CD4-positive, alpha-beta memory T cell (primary cell): ENCODE measurements around the gene KRT77. TPM values are rescaled to one million over a fixed set of nuclear protein-coding genes. Genes with fewer than 3 reads are reported as not detected.
A peak's percentile ranks its signal among the peaks of the same experiment; 100 is the strongest.
"Not testable (repeated sequence)": the region's sequence is repeated elsewhere in the genome, so short reads cannot be mapped to it uniquely, and the experiment has no call there.

Experiments used
- CTCF ChIA-PET: fragments of 350-600 bp; sonication (Branson Sonifier 250); formaldehyde crosslinking; loops from one replicate; lab custom pipeline; 2021; ENCODE audit warnings: inconsistent platforms; ENCODE audit not compliant: partially characterized antibody; lab: Charles Lee
- POLR2A ChIA-PET: fragments of 350-600 bp; sonication (Branson Sonifier 250); formaldehyde crosslinking; loops from one replicate; lab custom pipeline; 2021; ENCODE audit not compliant: partially characterized antibody; lab: Charles Lee
- DNase-seq, 5 donors: peaks; one replicate each; pipeline versions ENCODE4 v3.0.0 to v3.0.0-alpha.2; 2020 to 2022; ENCODE audit warnings: mixed read lengths in 1 of 5
- H3K27ac ChIP-seq: one replicate; pipeline ENCODE4 v1.7.0; 2013; ENCODE audit warnings: low read depth, low read length
- H3K27me3 ChIP-seq: 2 replicates; pipeline ENCODE4 v1.7.0; 2013; ENCODE audit warnings: mild to moderate bottlenecking, low read length, moderate library complexity; ENCODE audit not compliant: insufficient read depth
- H3K36me3 ChIP-seq: 2 replicates; pipeline ENCODE4 v1.7.0; 2013; ENCODE audit warnings: mild to moderate bottlenecking, low read length, moderate library complexity; ENCODE audit not compliant: insufficient read depth
- H3K4me1 ChIP-seq: 2 replicates; pipeline ENCODE4 v1.7.0; 2013; ENCODE audit warnings: mild to moderate bottlenecking, low read length, moderate library complexity; ENCODE audit not compliant: insufficient read depth
- H3K4me3 ChIP-seq, 2 donors: one replicate each; pipeline ENCODE4 v1.7.0; 2013; ENCODE audit warnings: low read length in 2 of 2, mild to moderate bottlenecking in 1 of 2
- H3K9me3 ChIP-seq, 2 donors: one replicate each; pipeline ENCODE4 v1.7.0; 2013; ENCODE audit warnings: low read length in 2 of 2, control low read depth in 1 of 2; ENCODE audit not compliant: control insufficient read depth in 1 of 2
- H3K27ac Mint-ChIP-seq, 7 donors: one replicate each; pipeline ENCODE4 v1.8.0; 2020 to 2021; ENCODE audit warnings: mixed read lengths in 7 of 7, mild to moderate bottlenecking in 6 of 7, inconsistent platforms in 3 of 7, moderate library complexity in 3 of 7
- H3K27me3 Mint-ChIP-seq, 2 donors: one replicate each; pipeline ENCODE4 v1.8.0; 2020 to 2021; ENCODE audit warnings: mixed read lengths in 2 of 2
- H3K36me3 Mint-ChIP-seq, 2 donors: one replicate each; pipeline ENCODE4 v1.8.0; 2020 to 2021; ENCODE audit warnings: mixed read lengths in 2 of 2, inconsistent platforms in 1 of 2, mild to moderate bottlenecking in 1 of 2
- H3K4me1 Mint-ChIP-seq, 4 donors: one replicate each; pipeline ENCODE4 v1.8.0; 2020 to 2021; ENCODE audit warnings: mixed read lengths in 4 of 4, mild to moderate bottlenecking in 1 of 4
- H3K4me3 Mint-ChIP-seq, 8 donors: one replicate each; pipeline ENCODE4 v1.8.0; 2020 to 2021; ENCODE audit warnings: mixed read lengths in 8 of 8, mild to moderate bottlenecking in 7 of 8, moderate library complexity in 6 of 8, inconsistent platforms in 3 of 8
- H3K9me3 Mint-ChIP-seq, 8 donors: one replicate each; pipeline ENCODE4 v1.8.0; 2020 to 2021; ENCODE audit warnings: mixed read lengths in 8 of 8, mild to moderate bottlenecking in 5 of 8, inconsistent platforms in 3 of 8, moderate library complexity in 1 of 8
- intact Hi-C: fragments of 100-400 bp; cut with micrococcal nuclease; formaldehyde crosslinking; loops from one replicate; pipeline ENCODE4 v1.15.1; 2023
- polyA plus RNA-seq, 2 donors: library from polyadenylated mRNA; unstranded; fragments of 300-500 nt; fragmentation: Illumina TruSeq; gene quantifications; one replicate each; pipeline ENCODE4 v1.2.3, GENCODE V29; 2021
- total RNA-seq, 2 experiments: library from RNA; stranded (reverse); gene quantifications; one replicate each; pipeline ENCODE4 v1.2.3, GENCODE V29; 2021

The KRT77 gene
- total and polyA plus RNA-seq, 4 experiments from 2014 or later: not detected

GRCh38 chr12:52714887-52715281 is 11.6 kb upstream of the KRT77 start:
- H3K27ac ChIP-seq: no peak overlapping the region
- H3K4me1 Mint-ChIP-seq: peaks cover 3 to 14% (median 9%) of the 10 kb centered on the region in 4 donors
- intact Hi-C loops: no loop called here
- no peaks in the 10 kb centered on the region for H3K9me3 ChIP-seq
- H3K36me3 Mint-ChIP-seq: no peaks in the 10 kb centered on the region
- peaks cover 0 to 5% (median 0%) of the 10 kb centered on the region in 8 donors for H3K9me3 Mint-ChIP-seq
- H3K27me3 Mint-ChIP-seq: peaks cover 30 to 34% of the 10 kb centered on the region in 2 donors
- peaks cover 26% of the 10 kb centered on the region for H3K27me3 ChIP-seq
- no peaks in the 10 kb centered on the region for H3K36me3 ChIP-seq
- peak overlapping the region in 1 of 7 donors; percentile 51 for H3K27ac Mint-ChIP-seq
- CTCF ChIA-PET: interaction anchor here (0.9 kb wide), 1 partner anchor 129 kb away, joined by 3 read pairs; no protein-coding TSS in a partner anchor
- no peak overlapping the region for H3K4me3 ChIP-seq
- DNase-seq: no peak
- POLR2A ChIA-PET: interaction anchor here (1.6 kb wide), 1 partner anchor 23 kb away, joined by 4 read pairs; no protein-coding TSS in a partner anchor
- H3K4me1 ChIP-seq: peaks cover 7% of the 10 kb centered on the region
- H3K4me3 Mint-ChIP-seq: peak overlapping the region in 7 of 8 donors; percentile 12 to 66 (median 49)

- DNase-seq: no peak
- Histone ChIP-seq H3K9me3 (no peaks in the 10 kb centered on the region), H3K4me1 (peaks cover 7% of the 10 kb centered on the region), H3K36me3 (no peaks in the 10 kb centered on the region), H3K4me3 (no peak overlapping the region), H3K27me3 (peaks cover 26% of the 10 kb centered on the region), H3K27ac (no peak overlapping the region)
- CTCF ChIA-PET: interaction anchor here (1.4 kb wide), 1 partner anchor 17 kb away, joined by 5 read pairs; no protein-coding TSS in a partner anchor
- Mint-ChIP-seq H3K27ac (peak overlapping the region in 2 of 7 donors; percentile 29 to 63), H3K27me3 (peaks cover 30 to 34% of the 10 kb centered on the region in 2 donors), H3K4me3 (peak overlapping the region; percentile 32 to 82 (median 72)), H3K9me3 (peaks cover 0 to 5% (median 0%) of the 10 kb centered on the region in 8 donors), H3K36me3 (no peaks in the 10 kb centered on the region), H3K4me1 (peaks cover 3 to 14% (median 9%) of the 10 kb centered on the region in 4 donors)
- intact Hi-C loops: no loop called here
- POLR2A ChIA-PET: interaction anchor here (1.6 kb wide), 1 partner anchor 23 kb away, joined by 4 read pairs; no protein-coding TSS in a partner anchor
These were observed 10.9 kb upstream of the KRT77 start for GRCh38 chr12:52713960-52714886.

GRCh38 chr12:52712122-52712521 is 8.8 kb upstream of the KRT77 start:
- H3K27me3 Mint-ChIP-seq: peaks cover 31 to 35% of the 10 kb centered on the region in 2 donors
- intact Hi-C loops: not testable (repeated sequence)

GRCh38 chr12:52710730-52711129 is 7.4 kb upstream of the KRT77 start:
- no peaks in the 10 kb centered on the region for H3K36me3 Mint-ChIP-seq
- POLR2A ChIA-PET: no interaction called here

More at GRCh38 chr12:52712122-52712521, 8.8 kb upstream of the KRT77 start:
- H3K4me1 Mint-ChIP-seq: peaks cover 3 to 25% (median 11%) of the 10 kb centered on the region in 4 donors
- H3K27ac ChIP-seq, H3K4me3 Mint-ChIP-seq, H3K36me3 Mint-ChIP-seq, H3K9me3 Mint-ChIP-seq, H3K9me3 ChIP-seq, CTCF ChIA-PET, H3K36me3 ChIP-seq, H3K4me3 ChIP-seq, POLR2A ChIA-PET, DNase-seq: not testable (repeated sequence)
- Histone ChIP-seq H3K4me1 (peaks cover 10% of the 10 kb centered on the region), H3K27me3 (peaks cover 26% of the 10 kb centered on the region)
- peak overlapping the region in 1 of 7 donors; percentile 30 for H3K27ac Mint-ChIP-seq

DNA sequence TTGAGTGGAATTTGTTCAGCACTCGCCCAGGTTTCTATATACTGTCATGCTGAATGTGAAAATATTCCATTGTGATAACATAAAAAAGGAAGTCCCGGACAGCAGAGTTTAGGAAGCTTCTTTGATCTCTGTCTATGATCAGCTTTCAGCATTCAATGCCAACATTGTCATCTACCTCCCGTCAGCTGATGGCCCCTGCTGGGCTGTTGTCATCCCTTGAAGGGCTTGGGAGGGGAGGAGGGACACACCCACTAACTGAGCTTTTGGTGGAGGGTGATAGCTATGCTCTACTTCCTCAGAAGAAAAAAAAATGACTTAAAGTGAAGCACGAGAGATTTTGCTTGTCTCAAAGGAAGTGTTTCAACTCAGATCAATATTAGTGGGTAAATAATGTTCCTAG is 4.7 kb upstream of the KRT77 start:
- H3K4me3 Mint-ChIP-seq: no peak overlapping the region
- H3K27me3 Mint-ChIP-seq: peaks cover 14% of the 10 kb centered on the region in 2 donors
- no peak for DNase-seq
- H3K27me3 ChIP-seq: peaks cover 4% of the 10 kb centered on the region
- ChIA-PET CTCF (interaction anchor here (1.2 kb wide), 1 partner anchor 125 kb away, joined by 3 read pairs; no protein-coding TSS in a partner anchor), POLR2A (no interaction called here)
- H3K36me3 ChIP-seq: no peaks in the 10 kb centered on the region
- H3K9me3 Mint-ChIP-seq: peaks cover 0 to 4% (median 0%) of the 10 kb centered on the region in 8 donors
- H3K4me1 ChIP-seq: peaks cover 3% of the 10 kb centered on the region
- no peak overlapping the region for H3K27ac ChIP-seq
- H3K9me3 ChIP-seq: no peaks in the 10 kb centered on the region
- H3K4me1 Mint-ChIP-seq: peaks cover 0 to 11% (median 2%) of the 10 kb centered on the region in 4 donors
- peak overlapping the region in 1 of 7 donors; percentile 43 for H3K27ac Mint-ChIP-seq
- no peaks in the 10 kb centered on the region for H3K36me3 Mint-ChIP-seq
- no peak overlapping the region for H3K4me3 ChIP-seq
- intact Hi-C loops: no loop called here

More at GRCh38 chr12:52710730-52711129, 7.4 kb upstream of the KRT77 start:
- CTCF ChIA-PET: no interaction called here
- no peak for DNase-seq
- peaks cover 22% of the 10 kb centered on the region for H3K27me3 ChIP-seq
- Mint-ChIP-seq H3K9me3 (peaks cover 0 to 5% (median 0%) of the 10 kb centered on the region in 8 donors), H3K27me3 (peaks cover 23 to 30% of the 10 kb centered on the region in 2 donors), H3K4me1 (peaks cover 3 to 25% (median 11%) of the 10 kb centered on the region in 4 donors), H3K27ac (no peak overlapping the region), H3K4me3 (no peak overlapping the region)
- H3K4me3 ChIP-seq: no peak overlapping the region
- H3K4me1 ChIP-seq: peaks cover 10% of the 10 kb centered on the region
- H3K36me3 ChIP-seq: no peaks in the 10 kb centered on the region
- H3K27ac ChIP-seq: no peak overlapping the region
- no peaks in the 10 kb centered on the region for H3K9me3 ChIP-seq
- intact Hi-C loops: no loop called here

GRCh38 chr12:52704464-52704863 is 1.1 kb upstream of the KRT77 start:
- ChIA-PET POLR2A (no interaction called here), CTCF (no interaction called here)
- Mint-ChIP-seq H3K36me3 (no peaks in the 10 kb centered on the region), H3K9me3 (peaks cover 0 to 2% (median 0%) of the 10 kb centered on the region in 8 donors), H3K4me1 (peaks cover 0 to 11% (median 2%) of the 10 kb centered on the region in 4 donors), H3K27me3 (peaks cover 11 to 16% of the 10 kb centered on the region in 2 donors), H3K4me3 (no peak overlapping the region), H3K27ac (no peak overlapping the region)
- H3K4me3 ChIP-seq: no peak overlapping the region
- H3K36me3 ChIP-seq: no peaks in the 10 kb centered on the region
- peaks cover 3% of the 10 kb centered on the region for H3K4me1 ChIP-seq
- no peak for DNase-seq
- no peaks in the 10 kb centered on the region for H3K9me3 ChIP-seq
- no peaks in the 10 kb centered on the region for H3K27me3 ChIP-seq
- intact Hi-C loops: no loop called here
- H3K27ac ChIP-seq: no peak overlapping the region

- intact Hi-C loops: no loop called here
- H3K36me3 ChIP-seq: no peaks in the 10 kb centered on the region
- CTCF ChIA-PET: no interaction called here
- H3K4me3 ChIP-seq: no peak overlapping the region
- no peak for DNase-seq
- no peaks in the 10 kb centered on the region for H3K27me3 ChIP-seq
- no peak overlapping the region for H3K4me3 Mint-ChIP-seq
- H3K9me3 ChIP-seq: no peaks in the 10 kb centered on the region
- POLR2A ChIA-PET: no interaction called here
- H3K27ac ChIP-seq: no peak overlapping the region
- H3K4me1 Mint-ChIP-seq: peaks cover 0 to 11% (median 2%) of the 10 kb centered on the region in 4 donors
- H3K36me3 Mint-ChIP-seq: no peaks in the 10 kb centered on the region
- H3K27me3 Mint-ChIP-seq: peaks cover 11 to 15% of the 10 kb centered on the region in 2 donors
- peaks cover 0 to 2% (median 0%) of the 10 kb centered on the region in 8 donors for H3K9me3 Mint-ChIP-seq
- peak overlapping the region in 1 of 7 donors; percentile 45 for H3K27ac Mint-ChIP-seq
- peaks cover 3% of the 10 kb centered on the region for H3K4me1 ChIP-seq
These were observed 554 bp upstream of the KRT77 start for GRCh38 chr12:52703878-52704277.
